ENCODE measurements around the gene BCL10. TPM values are rescaled to one million over a fixed set of nuclear protein-coding genes. Genes with fewer than 3 reads are reported as not detected.

The BCL10 gene
- polyA plus RNA-seq, 1 of the 3 experiments (the other 2 are of a cell fraction) = 5.8 TPM

GRCh38 chr1:85267313-85267712, 9.1 kb downstream of the BCL10 start:
- 96% methylated on average over 2 of the region's 2 CpGs for WGBS (ENCODE audit: low lambda C conversion rate)
- H3K9ac ChIP-seq = no peak overlapping the region
- no peaks in the 10 kb centered on the region for H3K9me3 ChIP-seq
- no peak for DNase-seq
- H3F3A ChIP-seq (replicated peaks; ENCODE audit: insufficient read depth) = peaks cover 65% of the 10 kb centered on the region
- peaks cover 0 to 4% of the 10 kb centered on the region in 2 experiments; a peak in 1 of 4 replicates for H3K4me1 ChIP-seq (ENCODE audit: control insufficient read depth in 1 of 2, insufficient read depth in 2 of 2, low read depth in 1 of 2, low read length in 1 of 2)
- H3K27me3 ChIP-seq (ENCODE audit: insufficient read depth) = no peaks in the 10 kb centered on the region
- ChIA-PET POLR2A (no interaction called here), CTCF (interaction anchor here (1.4 to 4.6 kb wide), 3 partner anchors 8 to 322 kb away, joined by 4 to 40 read pairs (median 5); partner anchors contain the start of gene C1orf52)
- H3K36me3 ChIP-seq (replicated peaks in 1 of 2; ENCODE audit: control insufficient read depth in 1 of 2, insufficient read depth in 2 of 2, low read length in 1 of 2) = peaks cover 68 to 70% of the 10 kb centered on the region in 2 experiments
- TF ChIP-seq FOSL2 (IDR thresholded peaks at IDR 0.05; ENCODE audit: borderline replicate concordance, low read depth) (no peak), RCOR1 (IDR thresholded peaks at IDR 0.05; ENCODE audit: low read length) (no peak), FOXM1 (IDR thresholded peaks at IDR 0.05; ENCODE audit: low read depth) (no peak), JUND (IDR thresholded peaks at IDR 0.05) (no peak)
- H3K4me2 ChIP-seq = no peak overlapping the region
- no peak overlapping the region for H3K4me3 ChIP-seq (ENCODE audit: low read depth in 2 of 2, low read length in 1 of 2)
- peaks cover 53% of the 10 kb centered on the region for H3K79me2 ChIP-seq (ENCODE audit: insufficient read depth)
- H3K27ac ChIP-seq (ENCODE audit: low read depth in 2 of 2, low read length in 1 of 2) = no peak overlapping the region
- no peaks in the 10 kb centered on the region for H3K9me2 ChIP-seq
- H4K20me1 ChIP-seq (ENCODE audit: insufficient read depth) = peaks cover 26% of the 10 kb centered on the region; the same call in 1 of the 2 replicates
- H2AFZ ChIP-seq (ENCODE audit: low read depth) = no peak overlapping the region

DNA sequence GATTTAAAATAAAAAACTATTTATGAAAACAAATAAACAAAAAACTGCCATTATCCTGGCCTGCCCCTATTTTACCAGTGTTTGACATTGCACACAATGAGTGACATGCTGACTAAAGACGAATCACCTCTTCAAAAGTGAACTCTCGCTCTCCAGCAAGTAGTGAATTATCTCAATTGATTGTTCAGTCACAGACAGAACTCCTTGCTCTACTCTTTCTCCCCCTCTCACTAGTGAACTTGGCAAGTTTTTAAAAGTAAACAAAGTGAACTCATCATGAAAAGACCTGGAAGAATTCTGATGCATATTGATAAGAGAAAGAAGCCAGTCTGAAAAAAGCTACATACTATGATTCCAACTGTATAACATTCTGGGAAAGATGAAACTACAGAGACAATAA, 12.3 kb downstream of the BCL10 start:
- ChIA-PET CTCF (interaction anchor here (1.8 kb wide), 2 partner anchors 9 to 320 kb away, joined by 6 to 7 read pairs; no protein-coding TSS in a partner anchor), POLR2A (no interaction called here)
- Histone ChIP-seq H4K20me1 (ENCODE audit: insufficient read depth) (0 out of 2 replicates have a peak, but pooled peaks cover 4% of the 10 kb centered on the region), H3K9me2 (no peaks in the 10 kb centered on the region), H3F3A (replicated peaks; ENCODE audit: insufficient read depth) (peaks cover 62% of the 10 kb centered on the region), H2AFZ (ENCODE audit: low read depth) (no peak overlapping the region), H3K4me1 (ENCODE audit: control insufficient read depth in 1 of 2, insufficient read depth in 2 of 2, low read depth in 1 of 2, low read length in 1 of 2) (peaks cover 4 to 8% of the 10 kb centered on the region in 2 experiments; a peak in 2 of 4 replicates), H3K4me3 (ENCODE audit: low read depth in 2 of 2, low read length in 1 of 2) (no peak overlapping the region), H3K36me3 (replicated peaks in 1 of 2; ENCODE audit: control insufficient read depth in 1 of 2, insufficient read depth in 2 of 2, low read length in 1 of 2) (peaks cover 41 to 44% of the 10 kb centered on the region in 2 experiments), H3K27ac (ENCODE audit: low read depth in 2 of 2, low read length in 1 of 2) (peak overlapping the region in 1 of 2 experiments; percentile 62; a peak in 2 of 4 replicates), H3K79me2 (ENCODE audit: insufficient read depth) (peaks cover 24% of the 10 kb centered on the region), H3K27me3 (ENCODE audit: insufficient read depth) (no peaks in the 10 kb centered on the region), H3K4me2 (0 out of 2 replicates have a peak overlapping the region, but pooled peaks have one; percentile 24), H3K9ac (no peak overlapping the region), H3K9me3 (no peaks in the 10 kb centered on the region)
- no peak for DNase-seq
- no peak for TF ChIP-seq FOXJ3 (CRISPR knock-in tag; IDR thresholded peaks at IDR 0.05)
- no peak; the same call in 1 of the 2 replicates for TF ChIP-seq NFIC (IDR thresholded peaks at IDR 0.05; ENCODE audit: borderline replicate concordance)
- TF ChIP-seq PBX3 (IDR thresholded peaks at IDR 0.05) = peak; percentile 65
- TF ChIP-seq NRF1 (IDR thresholded peaks at IDR 0.05; ENCODE audit: low read depth, low read length) = no peak
- TF ChIP-seq EP300 (IDR thresholded peaks at IDR 0.05; ENCODE audit: borderline replicate concordance in 1 of 2, low read depth in 1 of 2, low read length in 1 of 2) = 0 out of 4 replicates have a peak, but pooled peaks of 1 of the 2 experiments have one; percentile 9
- peak; percentile 34 for TF ChIP-seq FOSL2 (IDR thresholded peaks at IDR 0.05; ENCODE audit: borderline replicate concordance, low read depth)
- WGBS (ENCODE audit: low lambda C conversion rate) = 85% methylated on average over 2 of the region's 2 CpGs

GRCh38 chr1:85262985-85263384, 13.4 kb downstream of the BCL10 start:
- Histone ChIP-seq H3K27me3 (ENCODE audit: insufficient read depth) (no peaks in the 10 kb centered on the region), H3K4me1 (ENCODE audit: control insufficient read depth in 1 of 2, insufficient read depth in 2 of 2, low read depth in 1 of 2, low read length in 1 of 2) (peaks cover 8 to 9% of the 10 kb centered on the region in 2 experiments; a peak in 3 of 4 replicates), H3K79me2 (ENCODE audit: insufficient read depth) (peaks cover 25% of the 10 kb centered on the region), H3F3A (replicated peaks; ENCODE audit: insufficient read depth) (peaks cover 56% of the 10 kb centered on the region), H3K27ac (ENCODE audit: low read depth in 2 of 2, low read length in 1 of 2) (0 out of 4 replicates have a peak overlapping the region, but pooled peaks of 1 of the 2 experiments have one; percentile 62), H3K4me3 (ENCODE audit: low read depth in 2 of 2, low read length in 1 of 2) (no peak overlapping the region), H3K9me2 (no peaks in the 10 kb centered on the region), H4K20me1 (ENCODE audit: insufficient read depth) (peaks cover 9% of the 10 kb centered on the region), H3K9me3 (no peaks in the 10 kb centered on the region), H2AFZ (ENCODE audit: low read depth) (no peak overlapping the region), H3K36me3 (replicated peaks in 1 of 2; ENCODE audit: control insufficient read depth in 1 of 2, insufficient read depth in 2 of 2, low read length in 1 of 2) (peaks cover 35 to 37% of the 10 kb centered on the region in 2 experiments), H3K4me2 (no peak overlapping the region), H3K9ac (no peak overlapping the region)
- no peak for DNase-seq
- CTCF ChIA-PET = interaction anchor here (1.8 kb wide), 1 partner anchor 8 kb away, joined by 6 read pairs; no protein-coding TSS in a partner anchor
- POLR2A ChIA-PET = no interaction called here
- TF ChIP-seq MXI1 (IDR thresholded peaks at IDR 0.05; ENCODE audit: low read depth, low read length) = no peak
- TF ChIP-seq USF1 (IDR thresholded peaks at IDR 0.05; ENCODE audit: borderline replicate concordance, low read depth) = no peak
- TF ChIP-seq MAX (IDR thresholded peaks at IDR 0.05; ENCODE audit: low read depth) = no peak
- no peak for TF ChIP-seq JUND (IDR thresholded peaks at IDR 0.05)
- no peak for TF ChIP-seq MEF2A (IDR thresholded peaks at IDR 0.05; ENCODE audit: borderline replicate concordance, low read depth)
- no peak for TF ChIP-seq TCF12 (IDR thresholded peaks at IDR 0.05)
- no peak for TF ChIP-seq TAF1 (IDR thresholded peaks at IDR 0.05; ENCODE audit: borderline replicate concordance, low read depth, low read length)
- no peak for TF ChIP-seq GABPA (IDR thresholded peaks at IDR 0.05; ENCODE audit: low read depth)
- no peak for TF ChIP-seq FOXM1 (IDR thresholded peaks at IDR 0.05; ENCODE audit: low read depth)
- TF ChIP-seq FOXJ3 (CRISPR knock-in tag; IDR thresholded peaks at IDR 0.05) = no peak
- no peak for TF ChIP-seq NRF1 (IDR thresholded peaks at IDR 0.05; ENCODE audit: low read depth, low read length)
- TF ChIP-seq EZH2phosphoT487 (IDR thresholded peaks at IDR 0.05; ENCODE audit: borderline replicate concordance, low read depth) = no peak
- TF ChIP-seq, protein P1, sequence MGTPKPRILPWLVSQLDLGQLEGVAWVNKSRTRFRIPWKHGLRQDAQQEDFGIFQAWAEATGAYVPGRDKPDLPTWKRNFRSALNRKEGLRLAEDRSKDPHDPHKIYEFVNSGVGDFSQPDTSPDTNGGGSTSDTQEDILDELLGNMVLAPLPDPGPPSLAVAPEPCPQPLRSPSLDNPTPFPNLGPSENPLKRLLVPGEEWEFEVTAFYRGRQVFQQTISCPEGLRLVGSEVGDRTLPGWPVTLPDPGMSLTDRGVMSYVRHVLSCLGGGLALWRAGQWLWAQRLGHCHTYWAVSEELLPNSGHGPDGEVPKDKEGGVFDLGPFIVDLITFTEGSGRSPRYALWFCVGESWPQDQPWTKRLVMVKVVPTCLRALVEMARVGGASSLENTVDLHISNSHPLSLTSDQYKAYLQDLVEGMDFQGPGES (IDR thresholded peaks at IDR 0.05; ENCODE audit: low read depth, low read length) = no peak

All from SK-N-SH (cell line).